Stimulated activated naive CD8-positive, alpha-beta T cell treated with anti-CD3 and anti-CD28 coated beads, Interleukin-15, amount 100 ng/mL, for 72 hours (primary cell): Measurements from ENCODE around the gene C15orf39.
A peak's percentile ranks its signal among the peaks of the same experiment; 100 is the strongest.
"Not testable (repeated sequence)": the region's sequence is repeated elsewhere in the genome, so short reads cannot be mapped to it uniquely, and the experiment has no call there.

Experiments
- ATAC-seq: fragments of 150-1000 bp; cut with Tn5 transposase; 2 replicates; pipeline ENCODE4 v1.10.0; 2021; ENCODE audit warnings: mild to moderate bottlenecking, moderate library complexity
- DNase-seq, 2 donors: peaks; one replicate each; pipeline ENCODE4 v3.0.0; 2021 to 2022
- H3K27ac Mint-ChIP-seq, 2 donors: one replicate each; pipeline ENCODE4 v1.8.0; 2022; ENCODE audit warnings: mild to moderate bottlenecking in 2 of 2, mixed read lengths in 2 of 2, moderate library complexity in 2 of 2
- H3K27me3 Mint-ChIP-seq: one replicate; pipeline ENCODE4 v1.8.0; 2022; ENCODE audit warnings: mixed read lengths
- H3K4me1 Mint-ChIP-seq: one replicate; pipeline ENCODE4 v1.8.0; 2022; ENCODE audit warnings: mild to moderate bottlenecking, mixed read lengths
- H3K4me3 Mint-ChIP-seq, 2 donors: one replicate each; pipeline ENCODE4 v1.8.0; 2022; ENCODE audit warnings: mild to moderate bottlenecking in 2 of 2, mixed read lengths in 2 of 2, moderate library complexity in 1 of 2
- H3K9me3 Mint-ChIP-seq, 2 donors: one replicate each; pipeline ENCODE4 v1.8.0; 2022; ENCODE audit warnings: mixed read lengths in 2 of 2

C15orf39 gene

DNA sequence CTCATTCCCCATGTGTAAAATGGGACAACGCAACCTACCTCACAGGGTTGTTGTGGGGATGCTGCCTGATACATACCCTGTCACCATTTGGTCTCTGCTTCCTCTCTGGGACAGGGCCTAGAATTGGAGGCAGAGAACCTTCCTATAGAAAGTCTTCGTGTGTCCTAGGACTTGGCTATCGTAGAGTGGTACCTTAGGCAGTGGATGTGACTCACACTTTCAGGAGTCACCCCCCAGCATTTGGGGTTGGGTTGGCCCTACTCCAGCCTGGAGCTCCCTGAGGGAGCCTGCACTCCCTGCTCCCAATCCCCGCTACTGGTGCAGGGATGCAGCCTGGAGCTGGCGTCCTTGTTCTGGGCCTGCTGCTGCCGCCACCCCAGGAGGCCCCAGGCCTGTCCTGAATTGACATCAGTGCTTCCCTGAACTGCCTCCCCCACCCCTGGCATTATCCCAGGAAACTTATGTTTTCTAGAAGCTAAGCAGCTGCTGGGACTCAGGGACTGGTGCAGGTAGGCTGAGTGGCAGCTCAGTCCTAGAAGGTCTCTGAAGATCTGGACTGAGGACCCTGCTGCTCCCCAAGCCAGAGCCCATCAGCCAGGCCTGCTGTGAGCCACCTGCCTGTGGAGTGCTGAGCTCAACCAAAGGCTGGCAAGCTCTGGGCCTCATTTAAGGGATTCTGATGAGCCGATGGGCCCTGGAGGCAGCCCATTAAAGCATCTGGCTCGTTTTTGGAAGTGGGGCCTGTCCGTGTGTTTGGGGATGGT lies 9.9 kb downstream of the C15orf39 start:
- DNase-seq, result no peak
- Mint-ChIP-seq H3K4me3 (no peak overlapping the region), H3K27me3 (no peaks in the 10 kb centered on the region), H3K4me1 (peaks cover 73% of the 10 kb centered on the region), H3K9me3 (no peaks in the 10 kb centered on the region), H3K27ac (peak overlapping the region in 1 of 2 donors; percentile 76)
- ATAC-seq, result no peak

DNA sequence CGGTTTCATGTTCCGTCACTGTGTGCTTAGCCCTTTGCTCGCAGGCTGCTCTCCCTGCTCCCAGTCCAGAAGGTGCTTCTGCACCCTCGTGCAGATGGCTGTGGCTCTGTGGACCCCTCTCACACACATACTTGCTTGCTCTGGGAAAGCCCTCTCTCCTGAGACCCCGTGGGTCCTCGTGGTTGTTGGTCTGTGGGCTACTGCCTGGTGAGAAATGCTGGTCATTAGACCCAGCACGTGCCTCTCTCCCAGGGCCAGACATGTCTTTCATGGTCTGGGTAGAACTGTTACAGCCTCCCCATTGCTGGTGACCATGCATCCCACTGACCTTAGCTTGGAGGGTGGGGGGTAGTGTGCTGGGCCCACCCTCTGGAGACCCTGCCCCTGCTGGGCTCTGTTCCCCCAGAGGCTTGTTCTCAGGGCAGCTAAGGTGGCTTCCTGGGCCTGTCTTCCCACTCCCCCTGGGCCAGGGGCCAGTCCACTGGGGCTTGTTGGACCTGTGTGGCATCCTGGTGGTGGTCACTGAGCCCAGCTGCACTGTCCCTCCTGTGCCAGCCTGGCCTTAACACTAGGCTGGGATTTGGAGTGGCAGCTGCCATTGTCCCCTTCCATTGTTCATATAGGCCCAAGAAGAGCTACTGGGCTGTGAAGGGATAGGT lies 10.6 kb downstream of the C15orf39 start:
- Mint-ChIP-seq H3K4me1 (peaks cover 67% of the 10 kb centered on the region), H3K9me3 (no peaks in the 10 kb centered on the region), H3K27me3 (no peaks in the 10 kb centered on the region), H3K27ac (no peak overlapping the region), H3K4me3 (no peak overlapping the region)
- no peak for DNase-seq
- ATAC-seq, result no peak

- ATAC-seq (peak; percentile 5), DNase-seq (no peak)
- H3K4me1 Mint-ChIP-seq, result peaks cover 61% of the 10 kb centered on the region
- H3K27ac Mint-ChIP-seq, result peak overlapping the region in 1 of 2 donors; percentile 59
- no peaks in the 10 kb centered on the region for H3K9me3 Mint-ChIP-seq
- H3K27me3 Mint-ChIP-seq, result no peaks in the 10 kb centered on the region
- H3K4me3 Mint-ChIP-seq, result no peak overlapping the region
Measured at GRCh38 chr15:75213212-75213767, 11.6 kb downstream of the C15orf39 start.

DNA sequence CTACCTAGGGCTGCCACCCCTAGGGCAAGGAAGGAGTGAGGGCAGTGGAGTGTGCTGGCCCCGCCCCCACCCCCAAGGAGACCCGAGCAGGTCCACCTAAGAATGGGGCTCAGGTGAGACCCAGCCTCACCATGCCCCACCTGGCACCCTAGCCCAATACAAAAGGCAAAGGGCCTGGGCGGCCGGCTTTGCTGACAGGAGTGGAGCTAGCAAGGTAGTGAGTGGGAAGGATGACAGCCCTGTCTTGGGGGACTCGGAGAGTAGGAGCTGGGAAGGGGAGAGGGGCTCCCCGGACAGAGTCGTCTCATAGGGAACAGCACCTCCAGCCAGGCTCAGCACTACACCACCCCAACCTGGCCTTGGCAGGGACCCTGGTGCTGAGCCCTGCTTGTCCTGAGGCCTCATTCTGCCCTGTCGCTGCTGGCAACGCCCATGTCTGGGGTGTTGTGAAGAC lies 12.1 kb downstream of the C15orf39 start:
- Mint-ChIP-seq H3K27ac (no peak overlapping the region), H3K4me1 (peaks cover 56% of the 10 kb centered on the region), H3K27me3 (no peaks in the 10 kb centered on the region), H3K9me3 (no peaks in the 10 kb centered on the region), H3K4me3 (no peak overlapping the region)
- ATAC-seq (peak; percentile 18), DNase-seq (no peak)

DNA sequence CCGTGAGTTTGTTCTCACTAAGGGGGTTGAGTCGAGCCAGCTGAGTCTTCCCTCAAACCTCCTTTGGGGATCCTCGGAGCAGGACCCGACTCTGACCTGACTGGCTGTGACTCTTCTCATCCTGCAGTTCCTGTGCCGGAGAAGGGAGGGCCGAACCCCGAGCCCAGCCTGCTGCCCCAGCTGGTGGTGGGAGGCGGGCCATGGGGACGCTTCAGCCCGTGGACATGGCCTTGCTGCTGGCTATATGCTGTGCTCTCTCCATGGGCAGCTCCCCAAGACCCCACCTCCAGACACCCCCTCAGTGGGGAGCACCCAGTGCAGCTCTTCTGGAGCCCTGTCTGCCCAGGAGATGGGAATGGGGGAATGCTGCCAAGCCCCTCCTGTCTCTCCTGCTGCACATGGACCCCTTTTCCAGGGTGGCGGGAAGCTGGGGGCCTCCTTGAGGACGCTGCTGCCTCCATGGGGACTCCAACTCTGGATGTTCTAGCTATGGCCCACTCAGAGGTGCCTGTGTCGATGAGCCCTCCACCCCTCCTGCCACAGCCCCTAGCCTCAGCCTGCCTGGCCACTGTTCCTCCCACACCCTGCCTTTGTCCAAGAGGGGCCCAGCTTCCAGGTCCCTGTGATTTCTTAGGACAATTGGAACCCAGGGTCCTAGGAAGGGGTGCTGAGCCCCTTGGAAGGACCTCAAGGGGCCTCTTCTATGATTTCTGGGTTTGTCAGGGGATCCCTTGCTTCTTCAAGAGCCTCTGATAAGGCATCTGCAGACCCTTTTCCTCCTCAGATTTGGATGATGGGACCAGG lies 12.8 kb downstream of the C15orf39 start:
- Mint-ChIP-seq H3K27ac (peak overlapping the region; percentile 72 to 86), H3K4me1 (peaks cover 49% of the 10 kb centered on the region), H3K27me3 (no peaks in the 10 kb centered on the region), H3K4me3 (no peak overlapping the region), H3K9me3 (no peaks in the 10 kb centered on the region)
- ATAC-seq, result no peak
- DNase-seq, result no peak

GRCh38 chr15:75215107-75216004 lies 13.7 kb downstream of the C15orf39 start:
- H3K4me3 Mint-ChIP-seq, result no peak overlapping the region
- H3K9me3 Mint-ChIP-seq, result no peaks in the 10 kb centered on the region
- H3K27ac Mint-ChIP-seq, result peak overlapping the region in 1 of 2 donors; percentile 19
- DNase-seq (no peak), ATAC-seq (no peak)
- peaks cover 40% of the 10 kb centered on the region for H3K4me1 Mint-ChIP-seq
- H3K27me3 Mint-ChIP-seq, result no peaks in the 10 kb centered on the region

DNA sequence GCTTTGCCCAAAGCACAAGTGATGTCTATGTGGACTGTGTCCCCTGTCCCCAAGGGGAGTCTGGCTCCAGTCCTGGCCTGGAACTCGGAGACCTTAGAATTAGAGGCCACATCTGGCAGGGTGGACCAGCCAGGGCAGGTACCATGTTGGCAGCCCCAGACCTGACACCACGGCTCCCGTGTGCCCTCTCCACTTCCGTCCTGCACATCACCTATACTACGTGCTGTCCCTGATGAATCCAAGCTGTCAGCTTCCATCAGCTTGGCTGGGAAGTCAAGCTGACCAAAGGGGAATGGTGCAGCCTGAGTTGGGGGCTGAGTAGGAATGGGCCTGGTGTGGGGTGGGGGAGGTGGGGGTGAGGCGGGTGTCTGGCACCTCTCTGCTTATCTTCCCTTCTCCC lies 15.3 kb downstream of the C15orf39 start:
- H3K9me3 Mint-ChIP-seq, result no peaks in the 10 kb centered on the region
- DNase-seq, result no peak
- no peak for ATAC-seq
- H3K27me3 Mint-ChIP-seq, result no peaks in the 10 kb centered on the region
- peaks cover 23% of the 10 kb centered on the region for H3K4me1 Mint-ChIP-seq
- peak overlapping the region in 1 of 2 donors; percentile 85 for H3K27ac Mint-ChIP-seq
- no peak overlapping the region for H3K4me3 Mint-ChIP-seq

DNA sequence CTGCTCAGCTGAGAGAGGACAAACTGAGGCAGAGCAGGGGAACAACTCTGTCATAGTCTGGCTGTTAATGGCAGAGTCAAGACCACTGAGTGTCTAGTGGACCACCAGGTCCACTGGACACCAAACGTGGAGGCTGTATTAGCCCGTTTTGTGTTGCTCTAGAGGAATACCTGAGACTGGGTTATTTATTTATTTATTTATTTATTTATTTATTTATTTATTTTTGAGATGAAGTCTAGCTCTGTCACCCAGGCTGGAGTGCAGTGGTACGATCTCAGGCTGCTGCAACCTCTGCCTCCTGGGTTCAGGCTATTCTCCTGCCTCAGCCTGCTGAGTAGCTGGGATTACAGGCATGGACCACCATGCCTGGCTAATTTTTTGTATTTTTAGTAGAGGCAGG lies 15.9 kb downstream of the C15orf39 start:
- ATAC-seq, H3K4me3 Mint-ChIP-seq, DNase-seq, H3K9me3 Mint-ChIP-seq, H3K27me3 Mint-ChIP-seq: not testable (repeated sequence)
- Mint-ChIP-seq H3K27ac (peak overlapping the region in 1 of 2 donors; percentile 88), H3K4me1 (peaks cover 18% of the 10 kb centered on the region)

DNA sequence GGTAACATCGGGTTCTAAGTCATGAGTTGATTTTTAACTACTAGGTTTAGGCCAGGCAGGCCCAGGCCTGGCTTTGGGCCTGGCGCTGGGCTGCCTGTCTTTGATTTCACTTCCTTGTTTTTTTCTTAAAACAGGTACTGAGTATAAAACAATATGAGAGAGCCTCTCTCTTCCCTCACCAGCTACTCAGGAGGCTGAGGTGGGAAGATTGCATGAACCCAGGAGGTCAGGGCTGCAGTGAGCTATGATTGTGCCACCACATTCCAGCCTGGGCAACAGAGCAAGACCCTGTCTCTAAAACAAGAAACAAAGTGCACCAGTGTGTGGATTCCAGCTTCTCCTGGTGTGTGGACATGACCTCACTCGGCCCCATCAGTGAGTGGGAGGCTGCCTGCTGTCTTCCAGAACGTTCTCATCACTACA lies 17.8 kb downstream of the C15orf39 start:
- not testable (repeated sequence) for H3K27me3 Mint-ChIP-seq, H3K9me3 Mint-ChIP-seq, DNase-seq, ATAC-seq, H3K4me3 Mint-ChIP-seq
- Mint-ChIP-seq H3K4me1 (peaks cover 16% of the 10 kb centered on the region), H3K27ac (peak overlapping the region in 1 of 2 donors; percentile 65)

DNA sequence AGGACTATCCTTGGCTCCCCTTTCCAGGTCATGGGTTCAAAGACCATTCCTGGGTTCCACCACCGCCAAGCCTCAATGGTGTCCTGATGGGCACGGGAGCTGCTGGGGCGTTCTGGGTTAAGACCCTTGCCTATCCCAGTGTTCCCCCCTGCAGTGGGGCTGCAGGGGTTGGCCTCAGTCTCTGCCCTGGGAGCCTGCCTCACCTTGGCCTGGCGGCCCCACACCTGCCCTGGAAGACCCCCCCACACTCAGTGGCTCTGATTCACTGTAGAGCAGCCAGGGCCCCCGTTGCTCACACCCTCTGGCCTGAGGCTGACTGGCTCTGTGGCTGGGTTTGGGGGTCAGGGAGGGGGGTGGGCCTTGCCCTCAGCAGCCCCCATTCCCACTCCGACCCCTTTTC lies 22.0 kb downstream of the C15orf39 start:
- no peak overlapping the region for H3K4me3 Mint-ChIP-seq

GRCh38 chr15:75224281-75224680 lies 22.6 kb downstream of the C15orf39 start:
- Mint-ChIP-seq H3K4me1 (no peaks in the 10 kb centered on the region), H3K4me3 (no peak overlapping the region), H3K9me3 (no peaks in the 10 kb centered on the region), H3K27ac (no peak overlapping the region), H3K27me3 (peaks cover 3% of the 10 kb centered on the region)
- DNase-seq, result no peak
- ATAC-seq, result no peak

More for the DNA sequence above, 22.0 kb downstream of the C15orf39 start:
- ATAC-seq, result peak; percentile 18
- Mint-ChIP-seq H3K9me3 (no peaks in the 10 kb centered on the region), H3K27ac (no peak overlapping the region), H3K27me3 (no peaks in the 10 kb centered on the region), H3K4me1 (no peaks in the 10 kb centered on the region)
- no peak for DNase-seq

- ATAC-seq, H3K4me3 Mint-ChIP-seq, H3K4me1 Mint-ChIP-seq, H3K27ac Mint-ChIP-seq, H3K9me3 Mint-ChIP-seq, DNase-seq: not testable (repeated sequence)
- H3K27me3 Mint-ChIP-seq, result peaks cover 13% of the 10 kb centered on the region
Measured at GRCh38 chr15:75225102-75225836, 23.6 kb downstream of the C15orf39 start.

DNA sequence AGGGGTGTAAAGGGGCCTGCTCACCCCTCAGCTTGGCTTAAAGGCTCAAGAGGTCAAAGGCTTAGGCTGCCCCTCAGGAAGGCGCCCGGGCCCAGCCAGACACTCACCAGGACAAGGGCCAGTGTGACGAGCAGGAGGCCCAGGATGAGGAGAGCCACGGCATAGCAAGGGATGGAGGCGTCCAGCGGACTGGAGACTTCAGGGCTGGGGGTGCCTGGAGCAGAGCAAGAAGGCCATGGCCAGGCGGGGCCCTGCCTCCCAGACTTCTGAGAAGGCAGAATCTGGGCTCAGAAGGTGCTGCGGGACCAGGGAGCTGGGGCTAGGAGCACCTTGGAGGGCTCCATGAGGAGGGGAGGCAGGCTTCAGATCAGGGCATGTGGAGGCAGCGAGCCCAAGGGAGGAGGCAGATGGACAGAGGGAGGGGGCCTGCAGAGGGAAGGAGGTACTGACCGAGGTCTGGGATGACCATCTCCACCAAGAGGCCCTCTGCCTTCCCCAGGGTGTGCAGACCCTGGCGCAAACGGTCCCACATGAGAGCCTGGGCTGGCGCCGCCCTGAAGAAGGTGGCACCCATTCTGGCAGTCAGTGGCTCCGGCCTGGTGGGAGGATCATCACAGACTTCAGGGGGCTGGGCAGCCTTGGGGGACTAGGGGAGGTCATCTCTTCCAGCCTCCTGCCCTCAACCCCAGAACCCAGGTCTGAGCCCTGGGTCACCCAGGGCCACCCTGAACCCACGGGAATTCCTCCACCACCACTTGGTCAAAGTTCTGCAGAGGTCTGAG lies 24.5 kb downstream of the C15orf39 start:
- Mint-ChIP-seq H3K4me3 (no peak overlapping the region), H3K9me3 (no peaks in the 10 kb centered on the region), H3K27me3 (peaks cover 19% of the 10 kb centered on the region), H3K4me1 (no peaks in the 10 kb centered on the region), H3K27ac (no peak overlapping the region)
- DNase-seq (no peak), ATAC-seq (no peak)
